Ammon's horn (tissue), 1 donor: Measurements from ENCODE around the gene ENDOG.
A peak's percentile ranks its signal among the peaks of the same experiment; 100 is the strongest.
"Not testable (repeated sequence)": the region's sequence is repeated elsewhere in the genome, so short reads cannot be mapped to it uniquely, and the experiment has no call there.

Experiments used
- DNase-seq: peaks from one replicate; pipeline ENCODE4 v3.0.0-alpha.2; 2016; ENCODE audit warnings: low spot score

ENDOG gene

GRCh38 chr9:128862401-128862851 is 44.1 kb downstream of the ENDOG start:
- no peak for DNase-seq

GRCh38 chr9:128863647-128864046 is 45.3 kb downstream of the ENDOG start:
- peak; percentile 61 for DNase-seq

- DNase-seq = no peak
Observed at GRCh38 chr9:128870128-128870940, 52.0 kb downstream of the ENDOG start.

GRCh38 chr9:128870941-128871265 is 52.6 kb downstream of the ENDOG start:
- DNase-seq = not testable (repeated sequence)
